Measurements from ENCODE around the gene DEFB112.

Gene DEFB112

DNA sequence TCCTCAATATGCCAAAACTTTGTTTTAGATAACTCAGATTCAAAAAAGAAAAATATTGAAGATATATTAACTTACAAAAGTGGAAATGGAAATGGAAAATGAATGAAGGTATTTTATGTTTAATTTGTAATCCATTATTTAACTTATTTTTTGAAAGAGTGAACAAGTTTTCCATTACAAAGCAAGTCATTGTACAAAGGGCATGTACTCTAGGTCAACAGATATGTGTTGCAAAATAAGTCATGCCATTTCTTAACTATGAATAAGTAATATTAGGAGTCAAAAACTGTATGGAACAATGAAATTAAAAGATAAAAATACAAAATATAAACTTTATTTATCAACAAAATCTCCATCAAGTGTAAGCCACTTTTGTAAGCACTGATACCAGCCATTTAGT lies 54.5 kb downstream of the DEFB112 start:
- DNase-seq (ENCODE audit: low read depth) = no peak

Data from GM04503 (cell line).